Measurements from ENCODE around the gene WDPCP.
"Not testable (repeated sequence)": the region's sequence is repeated elsewhere in the genome, so short reads cannot be mapped to it uniquely, and the experiment has no call there.

WDPCP gene

DNA sequence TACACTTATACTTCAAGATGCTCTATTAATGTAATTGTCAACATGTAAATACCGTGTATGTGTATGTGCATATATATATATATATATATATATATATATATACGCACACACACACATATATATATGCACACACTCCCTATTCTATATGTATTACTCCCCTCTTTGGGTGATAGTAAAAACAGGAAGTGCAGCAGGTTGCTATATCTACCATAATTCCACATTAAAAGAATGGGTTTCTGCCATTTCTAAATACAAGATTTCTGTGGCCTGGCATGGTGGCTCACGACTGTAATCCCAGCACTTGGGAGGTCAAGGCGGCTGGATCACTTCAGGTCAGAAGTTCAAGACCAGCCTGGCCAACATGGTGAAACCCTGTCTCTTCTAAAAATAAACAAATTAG is 460.7 kb downstream of the WDPCP start:
- in situ Hi-C loops (cut with MboI; ENCODE audit: low sequenced_read_pairs): no loop called here

GRCh38 chr2:63124850-63125249 is 463.4 kb downstream of the WDPCP start:
- in situ Hi-C loops (cut with MboI; ENCODE audit: low sequenced_read_pairs): no loop called here

- in situ Hi-C loops (cut with MboI; ENCODE audit: low sequenced_read_pairs): no loop called here
These were observed 464.1 kb downstream of the WDPCP start for GRCh38 chr2:63124218-63124617.

DNA sequence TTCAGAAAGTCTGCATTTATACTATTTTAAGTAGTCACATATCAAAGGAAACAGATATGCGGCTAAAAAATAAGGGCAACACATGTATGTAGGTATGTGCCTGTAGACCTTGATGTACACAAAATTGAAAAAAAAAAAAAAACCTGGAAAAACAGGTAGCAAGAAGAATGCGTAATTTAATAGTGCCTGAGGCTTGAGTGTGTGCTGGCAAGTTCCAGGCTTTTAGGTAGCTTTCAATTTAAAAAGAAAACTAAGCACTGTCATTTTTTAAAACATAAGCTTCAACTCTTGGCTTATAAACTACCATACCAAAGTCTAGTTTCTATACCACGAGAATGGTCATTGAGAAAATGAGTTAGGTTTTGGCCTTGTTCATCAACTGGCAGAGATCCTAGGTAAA is 465.4 kb downstream of the WDPCP start:
- in situ Hi-C loops (cut with MboI; ENCODE audit: low sequenced_read_pairs): no loop called here

DNA sequence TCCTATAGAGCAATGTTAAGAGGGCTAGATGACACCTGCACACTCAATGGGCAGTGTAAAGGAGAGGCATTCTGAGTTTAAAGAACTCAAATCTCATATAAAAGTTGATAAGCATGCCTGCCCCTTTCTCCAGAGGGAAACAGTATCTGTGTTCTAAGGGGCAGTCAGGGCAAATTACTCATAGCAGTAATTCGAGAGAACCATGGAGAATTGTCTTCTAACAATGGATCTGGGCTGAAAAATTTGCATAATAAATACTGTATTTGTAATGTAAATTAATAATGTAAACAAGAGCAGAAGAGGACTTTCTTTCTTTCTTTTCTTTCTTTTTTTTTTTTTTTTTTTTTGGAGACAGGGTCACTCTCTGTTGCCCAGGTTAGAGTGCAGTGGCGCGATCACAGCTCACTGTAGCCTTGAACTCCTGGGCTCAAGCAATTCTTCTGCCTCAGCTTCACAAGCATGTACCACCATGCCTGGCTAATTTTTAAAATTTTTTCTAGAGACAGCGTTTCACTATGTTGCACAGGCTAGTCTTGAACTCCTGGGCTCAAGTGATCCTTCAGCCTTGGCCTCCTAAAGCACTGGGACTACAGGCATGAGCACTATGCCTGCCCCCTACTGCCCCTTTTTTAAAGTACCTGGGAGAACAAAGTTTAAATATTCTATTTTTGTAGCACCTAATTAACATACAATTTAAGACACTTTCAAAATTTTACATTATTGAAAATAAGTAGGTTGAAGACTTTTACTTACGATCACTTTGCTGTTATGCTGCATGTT is 467.0 kb downstream of the WDPCP start:
- in situ Hi-C loops (cut with MboI; ENCODE audit: low sequenced_read_pairs): no loop called here

DNA sequence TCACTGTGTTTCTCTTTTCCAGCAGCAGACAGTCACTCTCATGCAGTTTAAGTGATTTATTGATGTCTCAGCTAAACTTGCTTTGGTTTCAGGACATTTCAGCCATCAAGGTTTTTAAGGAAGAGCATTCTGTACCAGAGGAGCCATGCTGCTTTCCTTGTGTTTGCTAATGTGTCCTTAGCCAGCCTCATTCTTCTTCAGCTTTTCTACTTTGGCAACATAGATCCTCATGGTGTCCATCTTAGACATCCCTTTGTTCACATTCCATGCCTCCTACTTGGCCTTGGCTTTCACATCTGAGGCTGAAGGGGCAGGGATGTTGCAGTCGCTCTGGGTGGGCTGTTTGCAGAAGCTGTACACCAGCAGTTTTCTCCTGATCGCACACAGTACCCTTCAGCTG is 469.5 kb downstream of the WDPCP start:
- in situ Hi-C loops (cut with MboI; ENCODE audit: low sequenced_read_pairs): no loop called here

DNA sequence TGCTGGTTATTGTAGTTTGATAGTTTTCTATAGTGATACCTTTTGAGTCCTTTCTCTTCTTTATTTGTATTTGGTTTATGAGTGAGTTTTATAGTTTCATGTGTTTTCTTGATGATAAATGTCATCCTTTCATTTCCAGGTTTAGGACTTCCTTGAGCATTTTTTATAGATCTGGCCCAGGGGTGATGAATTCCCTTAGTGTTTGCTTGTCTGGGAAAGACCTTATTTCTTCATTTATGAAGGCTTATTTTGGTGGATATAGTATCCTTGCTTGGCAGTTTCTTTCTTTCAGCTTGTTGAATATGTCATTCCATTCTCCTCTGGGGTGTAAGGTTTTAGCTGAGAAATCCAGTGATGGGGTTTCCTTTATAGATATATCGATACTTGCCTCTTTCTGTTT is 483.8 kb downstream of the WDPCP start:
- in situ Hi-C loops (cut with MboI; ENCODE audit: low sequenced_read_pairs): no loop called here

DNA sequence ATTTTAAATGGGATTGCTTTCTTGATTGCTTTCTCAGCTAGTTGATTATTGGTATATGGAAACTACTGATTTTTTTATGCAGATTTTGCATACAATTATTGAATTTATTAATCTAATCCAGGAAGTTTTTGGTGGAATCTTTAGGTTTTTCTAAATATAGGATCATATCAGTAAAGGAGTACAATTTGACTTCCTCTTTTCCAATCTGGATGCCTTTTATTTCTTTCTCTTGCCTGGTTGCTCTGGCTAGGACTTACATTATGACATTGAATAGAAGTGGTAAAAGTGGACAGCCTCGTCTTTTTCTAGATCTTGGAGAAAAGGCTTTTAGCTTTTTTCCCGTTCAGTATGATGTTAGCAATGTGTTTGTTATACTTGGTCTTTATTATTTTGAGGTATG is 486.3 kb downstream of the WDPCP start:
- in situ Hi-C loops (cut with MboI; ENCODE audit: low sequenced_read_pairs): no loop called here

GRCh38 chr2:63099032-63099431 is 489.2 kb downstream of the WDPCP start:
- in situ Hi-C loops (cut with MboI; ENCODE audit: low sequenced_read_pairs): no loop called here

DNA sequence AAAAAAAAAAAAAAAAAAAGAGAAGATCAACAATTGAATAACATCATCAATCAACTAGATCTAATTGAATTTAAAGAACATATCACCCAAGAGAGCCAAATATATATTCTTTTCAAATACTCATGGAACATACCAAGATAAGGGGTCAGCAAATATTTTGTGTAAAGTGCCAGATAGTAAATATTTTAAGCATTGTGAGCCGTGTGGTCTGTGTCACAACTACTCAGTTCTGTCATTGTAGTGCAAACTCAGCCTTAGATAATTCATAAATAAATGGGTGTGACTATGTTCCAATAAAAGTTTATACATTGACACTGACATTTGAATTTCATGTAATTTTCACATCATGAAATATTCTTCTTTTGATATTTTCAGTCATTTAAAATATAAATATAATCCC is 491.8 kb downstream of the WDPCP start:
- in situ Hi-C loops (cut with MboI; ENCODE audit: low sequenced_read_pairs): no loop called here

DNA sequence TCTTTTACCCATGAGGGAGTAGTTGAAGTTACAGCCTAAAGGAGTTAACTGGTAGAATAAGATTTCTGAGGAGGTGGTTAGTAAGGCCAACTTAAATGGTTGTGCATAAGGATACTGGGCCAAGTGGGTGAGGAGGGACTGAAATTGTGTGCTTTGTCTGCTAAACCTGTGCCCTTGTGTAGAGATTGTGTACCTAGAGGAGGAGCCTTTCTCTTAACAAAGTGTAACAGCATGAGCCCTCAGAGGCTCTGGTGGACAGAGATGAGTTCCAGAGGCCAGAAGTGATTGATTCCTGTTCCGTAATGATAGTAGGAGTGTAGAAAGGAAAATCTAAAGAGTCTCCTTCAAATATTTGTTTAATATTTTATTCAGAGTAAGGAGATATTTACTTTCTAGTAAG is 494.8 kb downstream of the WDPCP start:
- in situ Hi-C loops (cut with MboI; ENCODE audit: low sequenced_read_pairs): no loop called here

DNA sequence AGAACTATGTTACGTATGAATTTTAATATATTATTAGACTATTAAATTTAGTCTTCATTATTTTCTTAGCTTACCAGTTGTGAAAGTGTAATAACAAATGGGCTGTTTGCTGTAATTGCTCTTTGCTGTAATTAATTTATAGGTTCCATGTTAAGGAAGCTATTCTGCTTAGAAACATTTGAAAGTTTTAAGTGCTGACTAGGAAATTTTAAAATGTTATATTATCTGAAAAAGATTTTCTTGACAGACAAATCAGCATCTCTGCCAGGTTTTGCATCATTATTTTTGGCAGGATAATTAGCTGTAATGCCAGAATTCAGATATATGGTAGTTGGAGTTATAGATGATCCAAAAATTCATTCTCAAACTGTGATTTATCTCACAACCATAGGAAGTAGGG is 495.4 kb downstream of the WDPCP start:
- in situ Hi-C loops (cut with MboI; ENCODE audit: low sequenced_read_pairs): no loop called here

DNA sequence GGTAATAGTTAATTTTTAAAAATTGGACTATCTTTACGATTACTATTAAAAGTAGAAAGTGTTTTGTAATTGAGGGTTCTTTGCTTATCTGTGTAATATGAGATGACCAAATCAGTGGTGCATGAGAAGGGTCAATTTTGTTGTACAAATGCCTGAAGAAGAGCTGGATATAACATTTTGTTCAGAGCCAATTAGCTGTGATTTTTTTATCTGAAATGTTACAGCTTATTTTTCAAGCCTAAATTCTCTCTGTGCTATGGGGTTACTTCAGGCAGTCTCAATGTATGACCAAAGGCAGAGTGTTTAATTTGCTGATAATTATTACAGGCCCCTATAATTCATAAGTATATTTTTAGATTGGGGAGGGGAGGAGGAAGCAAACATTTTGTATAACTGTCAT is 495.9 kb downstream of the WDPCP start:
- in situ Hi-C loops (cut with MboI; ENCODE audit: low sequenced_read_pairs): no loop called here

GRCh38 chr2:63086687-63087086 is 501.6 kb downstream of the WDPCP start:
- in situ Hi-C loops (cut with MboI; ENCODE audit: low sequenced_read_pairs): no loop called here

- in situ Hi-C loops (cut with MboI; ENCODE audit: low sequenced_read_pairs): no loop called here
These were observed 506.9 kb downstream of the WDPCP start for GRCh38 chr2:63081404-63081803.

DNA sequence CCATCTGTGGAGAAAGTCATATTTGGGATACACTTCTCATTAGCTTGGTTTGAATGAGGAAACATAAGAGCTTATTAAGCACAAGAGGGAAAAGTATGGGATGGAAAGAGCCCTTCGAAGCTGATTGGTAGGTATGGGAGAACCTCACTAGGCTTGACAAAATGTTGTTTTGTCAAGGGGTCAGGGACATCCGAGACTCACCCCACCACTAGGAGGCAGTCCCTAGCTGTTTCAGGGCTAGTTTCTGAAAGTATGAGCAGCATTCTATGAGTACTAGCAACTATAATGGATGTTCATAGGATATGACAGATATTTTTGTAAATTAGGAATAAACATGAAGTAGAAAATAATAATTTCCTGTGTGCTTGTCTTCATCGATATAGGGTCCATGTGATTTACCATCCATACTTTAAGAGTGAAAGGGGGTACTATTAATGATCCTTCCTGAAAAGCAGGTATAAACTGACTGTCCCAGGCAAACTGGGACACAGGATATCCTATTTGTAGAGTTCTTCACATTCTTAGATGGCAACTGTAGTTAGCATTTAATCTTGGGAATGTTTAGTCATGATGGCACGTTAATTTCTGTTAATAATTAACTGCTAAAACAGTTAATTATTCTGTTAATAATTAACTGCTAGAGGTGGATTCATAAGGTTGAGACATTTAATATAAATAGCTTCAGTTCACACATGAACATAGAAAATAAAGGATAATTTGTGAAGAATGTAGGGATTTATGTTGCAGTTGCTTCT is 509.2 kb downstream of the WDPCP start:
- in situ Hi-C loops (cut with MboI; ENCODE audit: low sequenced_read_pairs): no loop called here

DNA sequence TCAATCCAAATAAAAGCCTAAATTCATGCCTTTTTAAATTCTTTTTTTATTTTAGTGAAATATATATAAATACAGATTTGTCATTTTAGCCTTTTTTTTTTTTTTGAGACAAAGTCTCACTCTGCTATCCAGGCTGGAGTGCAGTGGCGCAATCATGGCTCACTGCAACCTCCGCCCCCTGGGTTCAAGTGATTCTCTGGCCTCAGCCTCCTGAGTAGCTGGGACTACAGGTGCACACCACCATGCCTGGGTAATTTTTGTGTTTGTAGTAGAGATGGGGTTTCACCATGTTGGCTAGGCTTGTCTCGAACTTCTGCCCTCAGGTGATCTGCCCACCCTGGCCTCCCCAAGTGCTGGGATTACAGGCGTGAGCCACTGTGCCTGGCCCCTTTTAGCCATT is 513.9 kb downstream of the WDPCP start:
- in situ Hi-C loops (cut with MboI; ENCODE audit: low sequenced_read_pairs): not testable (repeated sequence)

- in situ Hi-C loops (cut with MboI; ENCODE audit: low sequenced_read_pairs): no loop called here
These were observed 514.3 kb downstream of the WDPCP start for GRCh38 chr2:63073994-63074393.

DNA sequence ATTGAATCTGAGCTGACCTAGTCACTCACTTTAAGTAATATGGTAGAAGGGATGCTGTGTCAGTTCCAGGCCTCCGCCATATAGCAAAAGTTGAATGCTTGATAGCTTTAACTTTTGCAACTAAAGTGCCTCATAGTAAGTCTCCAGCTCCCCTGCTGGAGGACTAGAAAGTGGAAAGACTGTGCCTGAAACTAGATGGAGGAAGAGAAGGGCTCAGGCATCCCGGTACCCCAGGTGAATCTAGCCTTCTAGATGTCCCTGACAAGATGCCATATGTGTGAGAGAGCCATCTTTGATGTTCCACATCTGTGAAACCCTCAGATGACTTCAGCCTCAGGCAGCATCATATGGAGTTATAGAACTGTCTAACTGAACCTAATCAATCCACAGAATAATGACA is 516.6 kb downstream of the WDPCP start:
- in situ Hi-C loops (cut with MboI; ENCODE audit: low sequenced_read_pairs): no loop called here

Data from hTERT RPE-1 (cell line).